Measurements from ENCODE around the gene TTYH3. TPM values are rescaled to one million over a fixed set of nuclear protein-coding genes. Genes with fewer than 3 reads are reported as not detected.

Gene TTYH3
- polyA plus RNA-seq, 1 donor (not counting 4 experiments of a cell fraction or from before 2014, with no cell fraction given) = 8.5 TPM

DNA sequence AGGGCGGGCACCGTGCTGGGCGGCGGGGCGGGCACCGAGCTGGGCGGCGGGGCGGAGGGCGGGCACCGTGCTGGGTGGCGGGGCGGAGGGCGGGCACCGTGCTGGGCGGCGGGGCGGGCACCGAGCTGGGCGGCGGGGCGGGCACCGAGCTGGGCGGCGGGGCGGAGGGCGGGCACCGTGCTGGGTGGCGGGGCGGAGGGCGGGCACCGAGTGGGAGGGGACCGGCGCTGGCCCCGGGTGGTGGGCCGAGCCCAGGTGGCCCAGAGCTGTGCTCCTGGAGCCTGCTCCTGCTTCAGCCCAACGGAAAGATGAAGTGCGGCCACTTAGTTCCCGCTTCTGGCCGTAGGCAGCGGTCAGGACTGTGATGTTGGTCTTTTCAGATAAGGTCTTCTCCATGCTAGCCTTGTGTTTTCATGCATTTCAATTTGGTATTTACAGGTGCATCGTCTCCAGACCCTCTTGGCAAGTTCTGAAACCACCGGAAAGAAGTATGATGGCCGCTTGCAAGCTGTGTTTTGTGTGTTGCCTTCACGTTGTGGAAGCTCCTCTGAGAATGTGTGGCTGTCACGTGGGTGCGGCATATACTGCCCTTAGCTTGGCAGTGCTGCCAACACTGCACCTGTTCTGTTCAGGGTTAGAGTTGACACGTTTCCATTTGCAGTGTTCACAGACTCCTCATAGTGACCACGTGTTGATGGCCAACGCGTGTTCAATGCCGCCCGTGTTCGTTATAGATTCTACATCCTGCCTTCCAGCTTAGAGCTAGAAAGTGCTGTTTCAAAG, 47.8 kb upstream of the TTYH3 start:
- H3K79me2 ChIP-seq (ENCODE audit: control insufficient read depth, insufficient read depth, low read length) = no peaks in the 10 kb centered on the region
- H3K27ac ChIP-seq (ENCODE audit: control insufficient read depth, insufficient read depth, low read length) = no peak overlapping the region
- no peak overlapping the region for H3K9ac ChIP-seq (ENCODE audit: control insufficient read depth, extremely low read depth, insufficient read depth, low read length)
- H3K9me1 ChIP-seq (ENCODE audit: control insufficient read depth, extremely low read depth, insufficient read depth, low read length) = no peaks in the 10 kb centered on the region
- TF ChIP-seq, protein P1, sequence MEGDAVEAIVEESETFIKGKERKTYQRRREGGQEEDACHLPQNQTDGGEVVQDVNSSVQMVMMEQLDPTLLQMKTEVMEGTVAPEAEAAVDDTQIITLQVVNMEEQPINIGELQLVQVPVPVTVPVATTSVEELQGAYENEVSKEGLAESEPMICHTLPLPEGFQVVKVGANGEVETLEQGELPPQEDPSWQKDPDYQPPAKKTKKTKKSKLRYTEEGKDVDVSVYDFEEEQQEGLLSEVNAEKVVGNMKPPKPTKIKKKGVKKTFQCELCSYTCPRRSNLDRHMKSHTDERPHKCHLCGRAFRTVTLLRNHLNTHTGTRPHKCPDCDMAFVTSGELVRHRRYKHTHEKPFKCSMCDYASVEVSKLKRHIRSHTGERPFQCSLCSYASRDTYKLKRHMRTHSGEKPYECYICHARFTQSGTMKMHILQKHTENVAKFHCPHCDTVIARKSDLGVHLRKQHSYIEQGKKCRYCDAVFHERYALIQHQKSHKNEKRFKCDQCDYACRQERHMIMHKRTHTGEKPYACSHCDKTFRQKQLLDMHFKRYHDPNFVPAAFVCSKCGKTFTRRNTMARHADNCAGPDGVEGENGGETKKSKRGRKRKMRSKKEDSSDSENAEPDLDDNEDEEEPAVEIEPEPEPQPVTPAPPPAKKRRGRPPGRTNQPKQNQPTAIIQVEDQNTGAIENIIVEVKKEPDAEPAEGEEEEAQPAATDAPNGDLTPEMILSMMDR (optimal IDR thresholded peaks at IDR 0.05 in 1 of 3, IDR thresholded peaks at IDR 0.05 in 1 of 3, conservative IDR thresholded peaks at IDR 0.05 in 1 of 3; ENCODE audit: extremely low read depth in 1 of 3, insufficient read depth in 2 of 3, low read length in 3 of 3) = no peak
- TF ChIP-seq EZH2 (IDR thresholded peaks at IDR 0.05; ENCODE audit: low read length) = no peak
- H3K9me3 ChIP-seq (ENCODE audit: control insufficient read depth, low read depth, low read length) = no peaks in the 10 kb centered on the region
- no peaks in the 10 kb centered on the region for H3K4me1 ChIP-seq (ENCODE audit: control insufficient read depth, extremely low read depth, insufficient read depth, low read length)
- no peak for FAIRE-seq
- dilution Hi-C loops (cut with MboI; ENCODE audit: extremely low pct_ligation_motif_present, low sequenced_read_pairs) = no loop called here
- H3K36me3 ChIP-seq (ENCODE audit: control insufficient read depth in 2 of 2, extremely low read depth in 1 of 2, insufficient read depth in 2 of 2, low read length in 2 of 2) = peaks cover 4 to 8% of the 10 kb centered on the region in 2 experiments
- no peaks in the 10 kb centered on the region for H4K20me1 ChIP-seq (ENCODE audit: control insufficient read depth, extremely low read depth, insufficient read depth, low read length)
- no peak overlapping the region for H3K4me3 ChIP-seq (ENCODE audit: control insufficient read depth in 2 of 3, extremely low read depth in 1 of 3, insufficient read depth in 2 of 3, low read depth in 1 of 3, low read length in 3 of 3)
- no peak overlapping the region for H3K4me2 ChIP-seq (ENCODE audit: control insufficient read depth, extremely low read depth, insufficient read depth, low read depth, low read length)
- DNase-seq (ENCODE audit: low read depth, low spot score) = no peak
- no peaks in the 10 kb centered on the region for H3K27me3 ChIP-seq (ENCODE audit: control insufficient read depth, extremely low read depth, insufficient read depth, low read length)
- H2AFZ ChIP-seq (ENCODE audit: control insufficient read depth, low read length) = no peak overlapping the region

DNA sequence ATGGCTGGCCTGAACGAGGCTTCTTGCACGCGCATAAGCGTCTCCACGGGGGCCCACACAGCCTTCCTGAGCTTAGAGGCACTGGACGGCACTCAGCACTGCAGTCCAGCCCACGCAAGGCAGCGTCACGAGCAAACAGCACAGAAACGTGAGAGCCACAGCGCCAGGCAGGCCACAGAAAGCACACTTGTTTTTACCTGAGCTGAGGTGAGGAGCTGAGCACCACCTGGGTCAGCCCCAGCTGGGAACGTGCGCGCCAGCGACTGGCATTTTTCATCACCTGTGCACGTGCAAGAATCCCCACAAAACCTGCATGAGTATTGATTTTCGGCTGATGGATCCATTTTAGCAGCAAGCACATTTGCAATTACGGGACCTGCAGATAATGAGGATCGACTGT, 46.3 kb upstream of the TTYH3 start:
- Histone ChIP-seq H3K4me2 (ENCODE audit: control insufficient read depth, extremely low read depth, insufficient read depth, low read depth, low read length) (no peak overlapping the region), H3K27ac (ENCODE audit: control insufficient read depth, insufficient read depth, low read length) (no peak overlapping the region), H4K20me1 (ENCODE audit: control insufficient read depth, extremely low read depth, insufficient read depth, low read length) (no peaks in the 10 kb centered on the region), H3K9ac (ENCODE audit: control insufficient read depth, extremely low read depth, insufficient read depth, low read length) (no peak overlapping the region), H3K9me1 (ENCODE audit: control insufficient read depth, extremely low read depth, insufficient read depth, low read length) (no peaks in the 10 kb centered on the region), H3K79me2 (ENCODE audit: control insufficient read depth, insufficient read depth, low read length) (no peaks in the 10 kb centered on the region), H2AFZ (ENCODE audit: control insufficient read depth, low read length) (no peak overlapping the region), H3K36me3 (ENCODE audit: control insufficient read depth in 2 of 2, extremely low read depth in 1 of 2, insufficient read depth in 2 of 2, low read length in 2 of 2) (peaks cover 0 to 8% of the 10 kb centered on the region in 2 experiments), H3K27me3 (ENCODE audit: control insufficient read depth, extremely low read depth, insufficient read depth, low read length) (no peaks in the 10 kb centered on the region), H3K4me1 (ENCODE audit: control insufficient read depth, extremely low read depth, insufficient read depth, low read length) (no peaks in the 10 kb centered on the region), H3K4me3 (ENCODE audit: control insufficient read depth in 2 of 3, extremely low read depth in 1 of 3, insufficient read depth in 2 of 3, low read depth in 1 of 3, low read length in 3 of 3) (no peak overlapping the region), H3K9me3 (ENCODE audit: control insufficient read depth, low read depth, low read length) (no peaks in the 10 kb centered on the region)
- DNase-seq (ENCODE audit: low read depth, low spot score) = no peak
- dilution Hi-C loops (cut with MboI; ENCODE audit: extremely low pct_ligation_motif_present, low sequenced_read_pairs) = no loop called here
- TF ChIP-seq EZH2 (IDR thresholded peaks at IDR 0.05; ENCODE audit: low read length) = no peak
- TF ChIP-seq, protein P1 (optimal IDR thresholded peaks at IDR 0.05 in 1 of 3, IDR thresholded peaks at IDR 0.05 in 1 of 3, conservative IDR thresholded peaks at IDR 0.05 in 1 of 3; ENCODE audit: extremely low read depth in 1 of 3, insufficient read depth in 2 of 3, low read length in 3 of 3) = no peak
- no peak for FAIRE-seq
